HepG2 (cell line): Measurements from ENCODE around the gene UCKL1.

Experiments used
- MNT ChIP-seq: fragments of 450-650 bp; IDR thresholded peaks from 2 replicates; pipeline ENCODE4 v1.6.1; 2016
- SP1 ChIP-seq, 2 experiments: fragments of 450-650 bp in 1 of 2; sonication (generic) in 1 of 2; formaldehyde crosslinking in 1 of 2; IDR thresholded peaks; 2 replicates each; pipeline versions ENCODE4 v1.4.0 to v1.6.1; 2016 to 2020; ENCODE audit warnings: missing genetic modification reagents in 1 of 2
- SUZ12 ChIP-seq: fragments of 150-350 bp; IDR thresholded peaks from 2 replicates; pipeline ENCODE4 v1.6.1; 2014; ENCODE audit warnings: low read depth, low read length
- TAF1 ChIP-seq: sonication (generic); formaldehyde crosslinking; IDR thresholded peaks from 2 replicates; pipeline ENCODE4 v1.4.0; 2020; ENCODE audit warnings: missing genetic modification reagents
- ZNF496 ChIP-seq: sonication (generic); formaldehyde crosslinking; IDR thresholded peaks from 2 replicates; pipeline ENCODE4 v1.8.1; 2023; ENCODE audit warnings: mild to moderate bottlenecking, moderate library complexity, missing genetic modification reagents; ENCODE audit not compliant: insufficient replicate concordance
- ZNF570 ChIP-seq: sonication (generic); formaldehyde crosslinking; IDR thresholded peaks from 2 replicates; pipeline ENCODE4 v1.4.0; 2020; ENCODE audit warnings: mild to moderate bottlenecking, missing genetic modification reagents, borderline replicate concordance

- TF ChIP-seq ZNF570 (CRISPR knock-in tag) (no peak), SUZ12 (no peak), MNT (no peak), ZNF496 (CRISPR knock-in tag) (no peak), SP1 (IDR thresholded peaks at IDR 0.05) (no peak), SP1 (CRISPR knock-in tag; IDR thresholded peaks at IDR 0.05) (no peak), TAF1 (CRISPR knock-in tag) (no peak)
These were observed 9.1 kb downstream of the UCKL1 start for GRCh38 chr20:63946986-63947637.
